ENCODE measurements around the gene ZNF662. TPM values are rescaled to one million over a fixed set of nuclear protein-coding genes. Genes with fewer than 3 reads are reported as not detected.

The ZNF662 gene
- total and polyA plus RNA-seq, 7 donors = 0.32 to 3.5 (median 1.4) TPM

DNA sequence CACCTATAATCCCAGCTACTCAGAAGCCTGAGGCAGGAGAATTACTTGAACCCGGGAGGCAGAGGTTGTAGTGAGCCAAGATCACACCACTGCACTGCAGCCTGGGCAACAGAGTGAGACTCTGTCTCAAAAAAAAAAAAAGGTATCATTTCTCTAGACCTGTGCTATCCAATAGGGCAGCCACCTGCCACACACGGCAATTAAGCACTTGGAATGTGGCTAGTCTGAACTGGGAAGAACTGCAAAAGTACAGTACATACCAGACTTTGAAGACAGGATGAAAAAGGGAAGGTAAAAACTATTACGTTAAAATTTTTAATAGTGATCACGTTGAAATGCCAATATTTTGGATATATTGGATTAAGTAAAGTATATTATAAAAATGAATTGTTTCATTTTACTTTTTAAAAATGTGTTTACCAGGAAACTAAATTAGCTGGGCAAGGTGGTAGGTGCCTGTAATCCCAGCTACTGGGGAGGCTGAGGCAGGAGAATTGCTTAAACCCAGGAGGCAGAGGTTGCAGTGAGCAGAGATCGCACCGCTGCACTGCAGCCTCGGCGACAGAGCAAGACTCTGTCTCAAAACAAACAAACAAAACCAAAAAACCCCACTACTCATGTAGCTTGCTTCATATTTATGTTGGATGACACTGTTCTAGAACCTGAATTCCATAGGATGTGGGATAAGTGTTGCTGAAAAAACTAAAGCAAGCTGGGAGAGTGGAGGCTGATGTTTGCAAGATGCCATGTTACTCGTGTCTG lies 32.5 kb upstream of the ZNF662 start:
- Histone ChIP-seq H3K27ac (no peak overlapping the region), H3K9me3 (no peaks in the 10 kb centered on the region), H3K27me3 (ENCODE audit: insufficient read depth in 3 of 3, low read length in 2 of 3) (peaks cover 0 to 2% (median 0%) of the 10 kb centered on the region in 3 donors), H3K4me3 (no peak overlapping the region), H3K4me1 (no peaks in the 10 kb centered on the region), H3K36me3 (ENCODE audit: insufficient read depth in 1 of 2, low read depth in 1 of 2) (no peaks in the 10 kb centered on the region)
- DNase-seq (no peak), ATAC-seq (no peak)
- 77 to 82% (median 77%) methylated on average over 9 of the region's 9 CpGs for WGBS, 3 donors
- no peak for TF ChIP-seq CTCF (IDR thresholded peaks at IDR 0.05)
- intact Hi-C loops (cut with DNase I) = loop anchor here in 1 of 2 donors (2.0 kb wide), 1 partner anchor 27 kb away; no protein-coding TSS in a partner anchor

DNA sequence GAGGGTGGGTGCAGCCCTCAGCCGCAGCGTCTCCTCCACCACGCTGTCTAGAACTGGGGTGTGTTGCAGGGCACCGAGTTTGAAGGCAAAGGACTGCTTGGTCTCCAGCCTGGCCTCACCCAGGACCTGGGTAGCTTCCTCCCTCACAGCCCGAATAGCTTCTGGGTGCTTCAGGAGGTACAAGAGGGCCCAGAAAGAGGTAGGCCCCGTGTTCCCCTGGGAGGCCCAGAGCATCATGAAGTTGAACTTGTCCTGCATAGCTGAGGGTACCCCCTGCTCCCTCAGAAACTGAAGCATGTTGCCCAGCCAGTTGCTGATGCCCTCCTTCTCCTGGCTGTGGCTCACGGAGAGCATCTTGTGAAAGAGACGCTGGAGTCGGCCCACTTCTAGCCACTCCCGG lies 31.2 kb upstream of the ZNF662 start:
- WGBS, 3 donors = 86 to 91% (median 90%) methylated on average over 10 of the region's 10 CpGs
- Histone ChIP-seq H3K4me1 (no peaks in the 10 kb centered on the region), H3K36me3 (ENCODE audit: insufficient read depth in 1 of 2, low read depth in 1 of 2) (no peaks in the 10 kb centered on the region), H3K27me3 (ENCODE audit: insufficient read depth in 3 of 3, low read length in 2 of 3) (peaks cover 0 to 2% (median 0%) of the 10 kb centered on the region in 3 donors), H3K9me3 (no peaks in the 10 kb centered on the region), H3K27ac (no peak overlapping the region), H3K4me3 (no peak overlapping the region)
- DNase-seq = no peak
- no peak for ATAC-seq
- intact Hi-C loops (cut with DNase I) = no loop called here
- no peak for TF ChIP-seq CTCF (IDR thresholded peaks at IDR 0.05)

GRCh38 chr3:42875325-42876151 lies 30.4 kb upstream of the ZNF662 start, which contains the start of gene CYP8B1:
Gene CYP8B1, minus strand, starts transcription at chr3:42875879. Its CDS starts 63 bp downstream, at chr3:42875816.
- Histone ChIP-seq H3K9me3 (no peaks in the 10 kb centered on the region), H3K27me3 (ENCODE audit: insufficient read depth in 3 of 3, low read length in 2 of 3) (peaks cover 0 to 2% (median 0%) of the 10 kb centered on the region in 3 donors), H3K27ac (no peak within 1 kb of the TSS), H3K4me1 (no peaks in the 10 kb centered on the region), H3K4me3 (no peak within 1 kb of the TSS), H3K36me3 (ENCODE audit: insufficient read depth in 1 of 2, low read depth in 1 of 2) (no peaks in the 10 kb centered on the region)
- intact Hi-C loops (cut with DNase I) = no loop called here
- TF ChIP-seq CTCF (IDR thresholded peaks at IDR 0.05) = no peak
- WGBS, 3 donors = 79 to 83% (median 81%) methylated on average over 13 of the region's 13 CpGs
- ATAC-seq = no peak
- DNase-seq = no peak

DNA sequence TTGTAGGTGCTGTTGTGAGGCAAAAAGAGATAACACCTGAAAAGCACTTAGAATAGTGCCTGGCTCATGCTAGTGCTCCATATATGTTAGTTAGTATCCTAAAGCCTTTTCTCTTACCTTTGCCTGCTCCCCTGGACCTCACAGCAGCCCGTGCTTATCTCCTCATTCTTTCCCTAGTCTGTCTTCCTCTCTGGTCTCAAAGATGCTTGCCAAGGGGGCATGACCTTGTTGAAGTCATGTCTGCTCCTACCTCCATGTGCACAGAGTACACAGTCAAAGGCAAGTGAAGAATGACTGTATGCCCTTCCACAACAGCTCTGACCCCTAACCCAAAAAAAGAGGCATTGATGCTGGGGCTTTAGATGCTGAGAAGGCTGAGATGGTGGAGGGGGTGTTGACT lies 29.5 kb upstream of the ZNF662 start:
- intact Hi-C loops (cut with DNase I) = no loop called here
- DNase-seq (no peak), ATAC-seq (no peak)
- Histone ChIP-seq H3K27ac (no peak overlapping the region), H3K4me3 (no peak overlapping the region), H3K4me1 (no peaks in the 10 kb centered on the region), H3K9me3 (no peaks in the 10 kb centered on the region), H3K27me3 (ENCODE audit: insufficient read depth in 3 of 3, low read length in 2 of 3) (peaks cover 0 to 2% (median 0%) of the 10 kb centered on the region in 3 donors), H3K36me3 (ENCODE audit: insufficient read depth in 1 of 2, low read depth in 1 of 2) (no peaks in the 10 kb centered on the region)
- WGBS, 3 donors = 33 to 63% (median 50%) methylated on average over 1 of the region's 1 CpG
- TF ChIP-seq CTCF (IDR thresholded peaks at IDR 0.05) = no peak
